H1 (cell line): ENCODE measurements around the gene OXNAD1. TPM values are rescaled to one million over a fixed set of nuclear protein-coding genes. Genes with fewer than 3 reads are reported as not detected.

ENCODE experiments used
- CTCF ChIA-PET: fragments of 300-600 bp; sonication (Branson Sonifier 250); formaldehyde crosslinking; loops from one replicate; lab custom pipeline; 2021; ENCODE audit not compliant: partially characterized antibody; lab: Charles Lee
- POLR2A ChIA-PET: fragments of 300-600 bp; sonication (Branson Sonifier 250); formaldehyde crosslinking; loops from one replicate; lab custom pipeline; 2021; ENCODE audit warnings: inconsistent platforms; ENCODE audit not compliant: partially characterized antibody; lab: Charles Lee
- DNase-seq, 2 experiments: peaks; one replicate each; pipeline versions ENCODE4 v3.0.0 to v3.0.0-alpha.2; 2010 to 2022; ENCODE audit warnings: low spot score in 2 of 2, low read depth in 1 of 2, mixed read lengths in 1 of 2
- FAIRE-seq: peaks from 2 replicates; lab custom pipeline; 2011; peaks lifted over from hg19 to GRCh38; lab: Jason Lieb, UNC
- H2AFZ ChIP-seq: 2 replicates; pipeline ENCODE4 v1.8.1; 2012; ENCODE audit warnings: low read length, inconsistent platforms
- H2AK5ac ChIP-seq: 2 replicates; pipeline ENCODE4 v1.6.1; 2013; ENCODE audit warnings: low read depth, low read length
- H2BK120ac ChIP-seq: replicated peaks from 2 replicates; pipeline ENCODE3; 2013; ENCODE audit warnings: low read depth, low read length, inconsistent platforms
- H2BK12ac ChIP-seq: 2 replicates; pipeline ENCODE4 v1.6.1; 2013; ENCODE audit warnings: low read depth, low read length
- H2BK15ac ChIP-seq: 2 replicates; pipeline ENCODE4 v1.6.1; 2013; ENCODE audit warnings: low read length
- H2BK20ac ChIP-seq: 2 replicates; pipeline ENCODE4 v1.6.1; 2013; ENCODE audit warnings: low read length
- H2BK5ac ChIP-seq: 2 replicates; pipeline ENCODE4 v1.6.1; 2013; ENCODE audit warnings: low read depth, low read length
- H3K14ac ChIP-seq: 2 replicates; pipeline ENCODE4 v1.6.1; 2013; ENCODE audit warnings: inconsistent platforms; ENCODE audit not compliant: insufficient read length
- H3K18ac ChIP-seq: 2 replicates; pipeline ENCODE4 v1.6.1; 2013; ENCODE audit warnings: low read length; ENCODE audit errors: extremely low read depth
- H3K23ac ChIP-seq: 2 replicates; pipeline ENCODE4 v1.6.1; 2013; ENCODE audit warnings: inconsistent platforms; ENCODE audit not compliant: insufficient read length
- H3K23me2 ChIP-seq: 2 replicates; pipeline ENCODE4 v1.6.1; 2013; ENCODE audit warnings: low read depth, low read length
- H3K27ac ChIP-seq: 2 replicates; pipeline ENCODE4 v1.6.1; 2011; ENCODE audit warnings: low read depth, low read length, inconsistent platforms
- H3K27me3 ChIP-seq, 4 experiments: replicated peaks in 1 of 4; 1 replicate in 1 of 4; 2 replicates in 3 of 4; pipeline versions ENCODE4 v1.6.1 to v1.8.1; 2011 to 2013; ENCODE audit warnings: low read length in 3 of 4, mild to moderate bottlenecking in 3 of 4, inconsistent platforms in 2 of 4, mixed read lengths in 2 of 4, moderate library complexity in 1 of 4; ENCODE audit not compliant: control insufficient read depth in 3 of 4, insufficient read depth in 3 of 4; ENCODE audit errors: extremely low read depth in 1 of 4
- H3K36me3 ChIP-seq, 4 experiments: 2 replicates each; pipeline versions ENCODE4 v1.6.1 to v1.8.1; 2011 to 2013; ENCODE audit warnings: mild to moderate bottlenecking in 4 of 4, low read length in 3 of 4, moderate library complexity in 2 of 4, control low read depth in 1 of 4, inconsistent platforms in 1 of 4; ENCODE audit not compliant: insufficient read depth in 4 of 4, control insufficient read depth in 2 of 4
- H3K4ac ChIP-seq: replicated peaks from 2 replicates; pipeline ENCODE3; 2013; ENCODE audit warnings: low read length, low read depth, mixed read lengths, inconsistent platforms; ENCODE audit not compliant: insufficient read length
- H3K4me1 ChIP-seq, 4 experiments: replicated peaks in 1 of 4; 1 replicate in 1 of 4; 2 replicates in 3 of 4; pipeline versions ENCODE4 v1.6.1 to v1.8.1; 2011 to 2013; ENCODE audit warnings: low read length in 3 of 4, inconsistent platforms in 2 of 4, mixed read lengths in 1 of 4; ENCODE audit not compliant: insufficient read depth in 4 of 4, control insufficient read depth in 3 of 4
- H3K4me2 ChIP-seq, 2 experiments: 2 replicates each; pipeline versions ENCODE4 v1.6.1 to v1.8.1; 2011 to 2013; ENCODE audit warnings: low read depth in 2 of 2, low read length in 2 of 2, control low read depth in 1 of 2, inconsistent platforms in 1 of 2, mild to moderate bottlenecking in 1 of 2; ENCODE audit not compliant: insufficient read depth in 1 of 2
- H3K4me3 ChIP-seq, 4 experiments: fragments of 200-600, 300-600 bp in 1 of 4; sonication (generic), shearing (Covaris generic), sonication (Bioruptor Twin) in 1 of 4; 2 replicates each; pipeline versions ENCODE4 v1.5.1 to v1.8.1; 2011 to 2016; ENCODE audit warnings: low read length in 4 of 4, low read depth in 3 of 4, control low read depth in 2 of 4, inconsistent platforms in 2 of 4, mild to moderate bottlenecking in 2 of 4, mixed read lengths in 1 of 4, moderate library complexity in 1 of 4; ENCODE audit not compliant: insufficient read depth in 2 of 4; ENCODE audit errors: extremely low read depth in 1 of 4
- H3K56ac ChIP-seq: replicated peaks from 2 replicates; pipeline ENCODE3; 2013; ENCODE audit warnings: low read depth, mild to moderate bottlenecking, mixed read lengths, low read length, inconsistent platforms; ENCODE audit not compliant: insufficient read length
- H3K79me1 ChIP-seq: 2 replicates; pipeline ENCODE4 v1.6.1; 2013; ENCODE audit warnings: low read depth, low read length, control low read depth
- H3K79me2 ChIP-seq, 2 experiments: 2 replicates each; pipeline versions ENCODE4 v1.6.1 to v1.8.1; 2012 to 2013; ENCODE audit warnings: low read length in 2 of 2, mild to moderate bottlenecking in 2 of 2, inconsistent platforms in 1 of 2; ENCODE audit not compliant: insufficient read depth in 2 of 2, control insufficient read depth in 1 of 2
- H3K9ac ChIP-seq, 4 experiments: replicated peaks in 1 of 4; 1 replicate in 1 of 4; 2 replicates in 3 of 4; pipeline versions ENCODE4 v1.6.1 to v1.8.1; 2011 to 2013; ENCODE audit warnings: low read depth in 3 of 4, low read length in 3 of 4, control low read depth in 2 of 4, mild to moderate bottlenecking in 2 of 4, moderate library complexity in 2 of 4, inconsistent platforms in 1 of 4; ENCODE audit errors: extremely low read depth in 1 of 4
- H3K9me3 ChIP-seq, 2 experiments: 2 replicates each; pipeline versions ENCODE4 v1.6.1 to v1.8.1; 2012 to 2013; ENCODE audit warnings: mild to moderate bottlenecking in 2 of 2, moderate library complexity in 2 of 2, control low read depth in 1 of 2, inconsistent platforms in 1 of 2, low read depth in 1 of 2, low read length in 1 of 2, mixed read lengths in 1 of 2; ENCODE audit not compliant: insufficient read depth in 2 of 2
- H4K20me1 ChIP-seq, 2 experiments: replicated peaks in 1 of 2; 2 replicates each; pipeline versions ENCODE3 to v1.8.1; 2011 to 2013; ENCODE audit warnings: inconsistent platforms in 2 of 2, low read length in 2 of 2, mild to moderate bottlenecking in 1 of 2; ENCODE audit not compliant: insufficient read depth in 2 of 2, control insufficient read depth in 1 of 2
- H4K5ac ChIP-seq: 2 replicates; pipeline ENCODE4 v1.6.1; 2013; ENCODE audit warnings: low read length, low read depth, mixed read lengths, inconsistent platforms; ENCODE audit not compliant: insufficient read length
- H4K8ac ChIP-seq: 2 replicates; pipeline ENCODE4 v1.8.0; 2013; ENCODE audit warnings: mild to moderate bottlenecking, moderate library complexity, low read length, inconsistent platforms; ENCODE audit not compliant: insufficient read depth; ENCODE audit errors: extremely low read depth
- H4K91ac ChIP-seq: replicated peaks from 2 replicates; pipeline ENCODE3; 2013; ENCODE audit warnings: low read length, mixed read lengths, inconsistent platforms; ENCODE audit not compliant: insufficient read length
- ATF3 ChIP-seq: IDR thresholded peaks from 2 replicates; pipeline ENCODE4 v1.6.1; 2011; ENCODE audit warnings: low read depth, mild to moderate bottlenecking, low read length; ENCODE audit not compliant: insufficient read depth
- BACH1 ChIP-seq: IDR thresholded peaks from 2 replicates; pipeline ENCODE4 v1.6.1; 2012; ENCODE audit warnings: low read length, improper control_type of control experiment
- BCL11A ChIP-seq, 2 experiments: IDR thresholded peaks; one replicate each; pipeline ENCODE4 v1.6.1; 2011; ENCODE audit warnings: low read depth in 2 of 2, low read length in 2 of 2, mild to moderate bottlenecking in 2 of 2
- CBX8 ChIP-seq: fragments of 300-800, 300-1000 bp; sonication (generic); IDR thresholded peaks from 2 replicates; pipeline ENCODE4 v1.7.1; 2016; ENCODE audit warnings: low read depth, low read length, borderline replicate concordance
- EP300 ChIP-seq, 2 experiments: IDR thresholded peaks; 1 replicate in 1 of 2; 2 replicates in 1 of 2; pipeline ENCODE4 v1.6.1; 2011 to 2012; ENCODE audit warnings: low read depth in 2 of 2, low read length in 2 of 2, mild to moderate bottlenecking in 2 of 2, borderline replicate concordance in 1 of 2, inconsistent platforms in 1 of 2, moderate library complexity in 1 of 2
- FOSL1 ChIP-seq: IDR thresholded peaks from 2 replicates; pipeline ENCODE4 v1.6.1; 2011; ENCODE audit warnings: mild to moderate bottlenecking, low read depth, low read length, moderate library complexity; ENCODE audit not compliant: insufficient read depth
- MAFK ChIP-seq: IDR thresholded peaks from 2 replicates; pipeline ENCODE4 v1.6.1; 2012; ENCODE audit warnings: low read depth, mild to moderate bottlenecking, improper control_type of control experiment, low read length
- NANOG ChIP-seq: IDR thresholded peaks from 2 replicates; pipeline ENCODE4 v1.6.1; 2011; ENCODE audit warnings: low read length, low read depth, mild to moderate bottlenecking, inconsistent platforms; ENCODE audit not compliant: insufficient read depth, poor library complexity, severe bottlenecking
- POU5F1 ChIP-seq: IDR thresholded peaks from 2 replicates; pipeline ENCODE4 v1.6.1; 2011; ENCODE audit warnings: low read depth, mild to moderate bottlenecking, low read length, moderate library complexity
- SP2 ChIP-seq: IDR thresholded peaks from 2 replicates; pipeline ENCODE4 v1.6.1; 2012; ENCODE audit warnings: mild to moderate bottlenecking, low read length, inconsistent platforms
- SUZ12 ChIP-seq: fragments of 200-600 bp; sonication (generic); IDR thresholded peaks from 2 replicates; pipeline ENCODE4 v1.6.1; 2012; ENCODE audit warnings: mild to moderate bottlenecking, inconsistent platforms, low read length, moderate library complexity, mixed read lengths
- WGBS, 2 experiments: shearing (Covaris generic) in 1 of 2; methylation state at CpG; one replicate each; pipeline versions ENCODE4 v1.1.6 to v1.1.7; 2013 to 2015; ENCODE audit warnings: low lambda C conversion rate in 2 of 2, mixed read lengths in 2 of 2, inconsistent platforms in 1 of 2, low coverage in 1 of 2, missing lambda C conversion rate in 1 of 2; ENCODE audit not compliant: insufficient replicate concordance in 2 of 2, insufficient coverage in 1 of 2, insufficient read length in 1 of 2; ENCODE audit errors: extremely low coverage in 1 of 2, missing lambda C conversion rate in 1 of 2; 5-methylcytosine and 5-hydroxymethylcytosine counted together
- polyA plus RNA-seq, 7 experiments: library from polyadenylated mRNA; depleted of rRNA in 3 of 7; stranded (reverse) in 5 of 7; unstranded in 2 of 7; fragments of >200 nt in 5 of 7; fragments of 200-250 nt in 2 of 7; gene quantifications; 1 replicate in 5 of 7; 2 replicates in 1 of 7; 4 replicates in 1 of 7; pipeline versions ENCODE4 v1.2.1 to v1.2.3, GENCODE V29; 2011 to 2013; ENCODE audit warnings: missing spikeins in 2 of 7, mixed read lengths in 2 of 7
- total RNA-seq: library from RNA; stranded (reverse); fragmentation: NEBNext Ultra II Directional; extraction: Animal tissue kit (Norgen Biotek cat#: 25700); gene quantifications from 2 replicates; pipeline ENCODE4 v1.2.1, GENCODE V29; 2021

Gene OXNAD1
- total and polyA plus RNA-seq, 2 of the 8 experiments (the other 6 are each of a cell fraction or from before 2014, with no cell fraction given): 14.9 to 24.8 TPM

DNA sequence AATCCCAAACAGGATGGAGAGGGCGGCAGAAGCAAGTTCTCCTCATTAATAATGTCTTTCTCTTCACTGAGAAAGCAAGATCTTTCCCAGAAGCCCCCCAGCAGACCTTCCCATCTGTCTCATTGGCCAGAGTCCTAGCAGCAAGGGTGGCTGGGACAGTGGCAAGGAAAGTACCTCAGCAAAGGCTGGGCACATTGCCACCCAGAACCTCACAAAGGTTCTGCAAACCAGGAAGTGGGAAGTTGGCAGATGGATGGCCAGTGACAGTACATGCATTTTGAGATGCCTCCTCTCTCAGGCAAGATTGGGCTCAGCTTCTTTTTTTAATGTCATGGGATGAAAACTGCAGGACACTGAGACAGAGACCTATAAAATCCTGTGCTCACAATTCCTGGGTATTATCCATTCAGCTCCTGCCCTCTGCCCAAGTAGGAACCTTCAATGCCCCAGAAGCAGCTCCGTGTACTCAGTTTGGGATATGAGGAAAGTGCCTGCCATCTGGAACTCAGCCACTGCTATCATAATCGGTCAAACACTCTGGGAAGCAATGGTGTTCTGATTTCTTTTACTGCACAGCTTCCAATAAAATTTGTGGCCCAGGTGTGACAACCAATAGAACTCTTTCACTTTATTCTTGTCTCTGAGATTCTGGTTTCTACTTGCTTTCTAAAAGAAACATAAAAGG is 25.8 kb upstream of the OXNAD1 start:
- 87% methylated on average over 3 of the region's 3 CpGs; no CpG with 5 or more reads in 1 of the 2 experiments for WGBS, 2 experiments
- no peak overlapping the region for H3K18ac ChIP-seq
- no peaks in the 10 kb centered on the region for H3K23me2 ChIP-seq
- H2AK5ac ChIP-seq: no peak overlapping the region
- no peak overlapping the region for H3K23ac ChIP-seq
- no peak overlapping the region for H4K5ac ChIP-seq
- H3K14ac ChIP-seq: no peak overlapping the region
- CTCF ChIA-PET: no interaction called here
- no peaks in the 10 kb centered on the region for H3K79me2 ChIP-seq
- DNase-seq (no peak), FAIRE-seq (no peak)
- no peak overlapping the region for H3K27ac ChIP-seq
- no peak overlapping the region for H2AFZ ChIP-seq
- no peaks in the 10 kb centered on the region for H3K9me3 ChIP-seq
- POLR2A ChIA-PET: no interaction called here
- H3K4ac ChIP-seq: no peak overlapping the region
- H4K8ac ChIP-seq: no peak overlapping the region
- H2BK15ac ChIP-seq: no peak overlapping the region
- TF ChIP-seq BCL11A (IDR thresholded peaks at IDR 0.05; ENCODE audit: low read depth in 2 of 2, low read length in 2 of 2) (no peak), CBX8 (no peak), POU5F1 (no peak), BACH1 (no peak), EP300 (IDR thresholded peaks at IDR 0.05; ENCODE audit: borderline replicate concordance in 1 of 2, low read depth in 2 of 2, low read length in 2 of 2) (no peak), MAFK (no peak), SP2 (no peak), SUZ12 (no peak), FOSL1 (no peak), ATF3 (no peak), NANOG (no peak)
- no peak overlapping the region for H2BK5ac ChIP-seq
- H3K36me3 ChIP-seq: no peaks in the 10 kb centered on the region
- H3K56ac ChIP-seq: no peak overlapping the region
- no peaks in the 10 kb centered on the region for H3K27me3 ChIP-seq
- no peak overlapping the region for H4K91ac ChIP-seq
- no peak overlapping the region for H2BK120ac ChIP-seq
- no peak overlapping the region for H2BK20ac ChIP-seq
- no peaks in the 10 kb centered on the region for H4K20me1 ChIP-seq
- H3K4me2 ChIP-seq: no peak overlapping the region
- no peak overlapping the region for H2BK12ac ChIP-seq
- H3K4me1 ChIP-seq: no peaks in the 10 kb centered on the region
- H3K4me3 ChIP-seq: no peak overlapping the region
- H3K9ac ChIP-seq: no peak overlapping the region
- no peaks in the 10 kb centered on the region for H3K79me1 ChIP-seq
